H1 (cell line): ENCODE results near the gene KLK10. TPM values are rescaled to one million over a fixed set of nuclear protein-coding genes. Genes with fewer than 3 reads are reported as not detected.

Experiments used
- CTCF ChIA-PET: fragments of 300-600 bp; sonication (Branson Sonifier 250); formaldehyde crosslinking; loops from one replicate; lab custom pipeline; 2021; ENCODE audit not compliant: partially characterized antibody; lab: Charles Lee
- POLR2A ChIA-PET: fragments of 300-600 bp; sonication (Branson Sonifier 250); formaldehyde crosslinking; loops from one replicate; lab custom pipeline; 2021; ENCODE audit warnings: inconsistent platforms; ENCODE audit not compliant: partially characterized antibody; lab: Charles Lee
- DNase-seq, 2 experiments: peaks; one replicate each; pipeline versions ENCODE4 v3.0.0 to v3.0.0-alpha.2; 2010 to 2022; ENCODE audit warnings: low spot score in 2 of 2, low read depth in 1 of 2, mixed read lengths in 1 of 2
- FAIRE-seq: peaks from 2 replicates; lab custom pipeline; 2011; peaks lifted over from hg19 to GRCh38; lab: Jason Lieb, UNC
- H2AFZ ChIP-seq: 2 replicates; pipeline ENCODE4 v1.8.1; 2012; ENCODE audit warnings: low read length, inconsistent platforms
- H2AK5ac ChIP-seq: 2 replicates; pipeline ENCODE4 v1.6.1; 2013; ENCODE audit warnings: low read depth, low read length
- H2BK120ac ChIP-seq: replicated peaks from 2 replicates; pipeline ENCODE3; 2013; ENCODE audit warnings: low read depth, low read length, inconsistent platforms
- H2BK12ac ChIP-seq: 2 replicates; pipeline ENCODE4 v1.6.1; 2013; ENCODE audit warnings: low read depth, low read length
- H2BK15ac ChIP-seq: 2 replicates; pipeline ENCODE4 v1.6.1; 2013; ENCODE audit warnings: low read length
- H2BK20ac ChIP-seq: 2 replicates; pipeline ENCODE4 v1.6.1; 2013; ENCODE audit warnings: low read length
- H2BK5ac ChIP-seq: 2 replicates; pipeline ENCODE4 v1.6.1; 2013; ENCODE audit warnings: low read depth, low read length
- H3K14ac ChIP-seq: 2 replicates; pipeline ENCODE4 v1.6.1; 2013; ENCODE audit warnings: inconsistent platforms; ENCODE audit not compliant: insufficient read length
- H3K18ac ChIP-seq: 2 replicates; pipeline ENCODE4 v1.6.1; 2013; ENCODE audit warnings: low read length; ENCODE audit errors: extremely low read depth
- H3K23ac ChIP-seq: 2 replicates; pipeline ENCODE4 v1.6.1; 2013; ENCODE audit warnings: inconsistent platforms; ENCODE audit not compliant: insufficient read length
- H3K23me2 ChIP-seq: 2 replicates; pipeline ENCODE4 v1.6.1; 2013; ENCODE audit warnings: low read depth, low read length
- H3K27ac ChIP-seq: 2 replicates; pipeline ENCODE4 v1.6.1; 2011; ENCODE audit warnings: low read depth, low read length, inconsistent platforms
- H3K27me3 ChIP-seq, 4 experiments: replicated peaks in 1 of 4; 1 replicate in 1 of 4; 2 replicates in 3 of 4; pipeline versions ENCODE4 v1.6.1 to v1.8.1; 2011 to 2013; ENCODE audit warnings: low read length in 3 of 4, mild to moderate bottlenecking in 3 of 4, inconsistent platforms in 2 of 4, mixed read lengths in 2 of 4, moderate library complexity in 1 of 4; ENCODE audit not compliant: control insufficient read depth in 3 of 4, insufficient read depth in 3 of 4; ENCODE audit errors: extremely low read depth in 1 of 4
- H3K36me3 ChIP-seq, 4 experiments: 2 replicates each; pipeline versions ENCODE4 v1.6.1 to v1.8.1; 2011 to 2013; ENCODE audit warnings: mild to moderate bottlenecking in 4 of 4, low read length in 3 of 4, moderate library complexity in 2 of 4, control low read depth in 1 of 4, inconsistent platforms in 1 of 4; ENCODE audit not compliant: insufficient read depth in 4 of 4, control insufficient read depth in 2 of 4
- H3K4ac ChIP-seq: replicated peaks from 2 replicates; pipeline ENCODE3; 2013; ENCODE audit warnings: low read length, low read depth, mixed read lengths, inconsistent platforms; ENCODE audit not compliant: insufficient read length
- H3K4me1 ChIP-seq, 4 experiments: replicated peaks in 1 of 4; 1 replicate in 1 of 4; 2 replicates in 3 of 4; pipeline versions ENCODE4 v1.6.1 to v1.8.1; 2011 to 2013; ENCODE audit warnings: low read length in 3 of 4, inconsistent platforms in 2 of 4, mixed read lengths in 1 of 4; ENCODE audit not compliant: insufficient read depth in 4 of 4, control insufficient read depth in 3 of 4
- H3K4me2 ChIP-seq, 2 experiments: 2 replicates each; pipeline versions ENCODE4 v1.6.1 to v1.8.1; 2011 to 2013; ENCODE audit warnings: low read depth in 2 of 2, low read length in 2 of 2, control low read depth in 1 of 2, inconsistent platforms in 1 of 2, mild to moderate bottlenecking in 1 of 2; ENCODE audit not compliant: insufficient read depth in 1 of 2
- H3K4me3 ChIP-seq, 4 experiments: fragments of 200-600, 300-600 bp in 1 of 4; sonication (generic), shearing (Covaris generic), sonication (Bioruptor Twin) in 1 of 4; 2 replicates each; pipeline versions ENCODE4 v1.5.1 to v1.8.1; 2011 to 2016; ENCODE audit warnings: low read length in 4 of 4, low read depth in 3 of 4, control low read depth in 2 of 4, inconsistent platforms in 2 of 4, mild to moderate bottlenecking in 2 of 4, mixed read lengths in 1 of 4, moderate library complexity in 1 of 4; ENCODE audit not compliant: insufficient read depth in 2 of 4; ENCODE audit errors: extremely low read depth in 1 of 4
- H3K56ac ChIP-seq: replicated peaks from 2 replicates; pipeline ENCODE3; 2013; ENCODE audit warnings: low read depth, mild to moderate bottlenecking, mixed read lengths, low read length, inconsistent platforms; ENCODE audit not compliant: insufficient read length
- H3K79me1 ChIP-seq: 2 replicates; pipeline ENCODE4 v1.6.1; 2013; ENCODE audit warnings: low read depth, low read length, control low read depth
- H3K79me2 ChIP-seq, 2 experiments: 2 replicates each; pipeline versions ENCODE4 v1.6.1 to v1.8.1; 2012 to 2013; ENCODE audit warnings: low read length in 2 of 2, mild to moderate bottlenecking in 2 of 2, inconsistent platforms in 1 of 2; ENCODE audit not compliant: insufficient read depth in 2 of 2, control insufficient read depth in 1 of 2
- H3K9ac ChIP-seq, 4 experiments: replicated peaks in 1 of 4; 1 replicate in 1 of 4; 2 replicates in 3 of 4; pipeline versions ENCODE4 v1.6.1 to v1.8.1; 2011 to 2013; ENCODE audit warnings: low read depth in 3 of 4, low read length in 3 of 4, control low read depth in 2 of 4, mild to moderate bottlenecking in 2 of 4, moderate library complexity in 2 of 4, inconsistent platforms in 1 of 4; ENCODE audit errors: extremely low read depth in 1 of 4
- H3K9me3 ChIP-seq, 2 experiments: 2 replicates each; pipeline versions ENCODE4 v1.6.1 to v1.8.1; 2012 to 2013; ENCODE audit warnings: mild to moderate bottlenecking in 2 of 2, moderate library complexity in 2 of 2, control low read depth in 1 of 2, inconsistent platforms in 1 of 2, low read depth in 1 of 2, low read length in 1 of 2, mixed read lengths in 1 of 2; ENCODE audit not compliant: insufficient read depth in 2 of 2
- H4K20me1 ChIP-seq, 2 experiments: replicated peaks in 1 of 2; 2 replicates each; pipeline versions ENCODE3 to v1.8.1; 2011 to 2013; ENCODE audit warnings: inconsistent platforms in 2 of 2, low read length in 2 of 2, mild to moderate bottlenecking in 1 of 2; ENCODE audit not compliant: insufficient read depth in 2 of 2, control insufficient read depth in 1 of 2
- H4K5ac ChIP-seq: 2 replicates; pipeline ENCODE4 v1.6.1; 2013; ENCODE audit warnings: low read length, low read depth, mixed read lengths, inconsistent platforms; ENCODE audit not compliant: insufficient read length
- H4K8ac ChIP-seq: 2 replicates; pipeline ENCODE4 v1.8.0; 2013; ENCODE audit warnings: mild to moderate bottlenecking, moderate library complexity, low read length, inconsistent platforms; ENCODE audit not compliant: insufficient read depth; ENCODE audit errors: extremely low read depth
- H4K91ac ChIP-seq: replicated peaks from 2 replicates; pipeline ENCODE3; 2013; ENCODE audit warnings: low read length, mixed read lengths, inconsistent platforms; ENCODE audit not compliant: insufficient read length
- ATF3 ChIP-seq: IDR thresholded peaks from 2 replicates; pipeline ENCODE4 v1.6.1; 2011; ENCODE audit warnings: low read depth, mild to moderate bottlenecking, low read length; ENCODE audit not compliant: insufficient read depth
- BACH1 ChIP-seq: IDR thresholded peaks from 2 replicates; pipeline ENCODE4 v1.6.1; 2012; ENCODE audit warnings: low read length, improper control_type of control experiment
- EP300 ChIP-seq, 2 experiments: IDR thresholded peaks; 1 replicate in 1 of 2; 2 replicates in 1 of 2; pipeline ENCODE4 v1.6.1; 2011 to 2012; ENCODE audit warnings: low read depth in 2 of 2, low read length in 2 of 2, mild to moderate bottlenecking in 2 of 2, borderline replicate concordance in 1 of 2, inconsistent platforms in 1 of 2, moderate library complexity in 1 of 2
- FOSL1 ChIP-seq: IDR thresholded peaks from 2 replicates; pipeline ENCODE4 v1.6.1; 2011; ENCODE audit warnings: mild to moderate bottlenecking, low read depth, low read length, moderate library complexity; ENCODE audit not compliant: insufficient read depth
- GABPA ChIP-seq: IDR thresholded peaks from 2 replicates; pipeline ENCODE4 v1.6.1; 2011; ENCODE audit warnings: mild to moderate bottlenecking, low read length, moderate library complexity, borderline replicate concordance; ENCODE audit not compliant: insufficient read depth
- GTF2F1 ChIP-seq: IDR thresholded peaks from 2 replicates; pipeline ENCODE4 v1.6.1; 2012; ENCODE audit warnings: low read depth, low read length, improper control_type of control experiment, borderline replicate concordance
- KDM4A ChIP-seq: IDR thresholded peaks from one replicate; pipeline ENCODE4 v1.7.1; 2012; ENCODE audit warnings: low read depth, mild to moderate bottlenecking, moderate library complexity, low read length, inconsistent platforms; ENCODE audit not compliant: severe bottlenecking
- NRF1 ChIP-seq: IDR thresholded peaks from 2 replicates; pipeline ENCODE4 v1.6.1; 2011; ENCODE audit warnings: mild to moderate bottlenecking, low read depth, low read length, improper control_type of control experiment
- PHF8 ChIP-seq: fragments of 200-600 bp; sonication (generic); conservative IDR thresholded peaks from 2 replicates; pipeline ENCODE4 v1.7.1; 2012; ENCODE audit warnings: low read depth, mild to moderate bottlenecking, inconsistent platforms, low read length, moderate library complexity
- RNF2 ChIP-seq: fragments of 200-900, 300-1000 bp; sonication (generic); IDR thresholded peaks from 2 replicates; pipeline ENCODE4 v1.7.1; 2016; ENCODE audit warnings: borderline replicate concordance, low read depth, mild to moderate bottlenecking, antibody characterized with exemption, low read length; ENCODE audit not compliant: poor library complexity, severe bottlenecking; ENCODE audit errors: missing control alignments
- SIN3A ChIP-seq, 2 experiments: IDR thresholded peaks in 1 of 2; conservative IDR thresholded peaks in 1 of 2; 2 replicates each; pipeline ENCODE4 v1.6.1; 2011 to 2012; ENCODE audit warnings: low read length in 2 of 2, improper control_type of control experiment in 1 of 2, low read depth in 1 of 2, mild to moderate bottlenecking in 1 of 2
- TAF7 ChIP-seq: optimal IDR thresholded peaks from 2 replicates; pipeline ENCODE3; 2011; ENCODE audit warnings: low read depth, mild to moderate bottlenecking, inconsistent platforms, low read length, moderate library complexity, borderline replicate concordance
- WGBS, 2 experiments: shearing (Covaris generic) in 1 of 2; methylation state at CpG; one replicate each; pipeline versions ENCODE4 v1.1.6 to v1.1.7; 2013 to 2015; ENCODE audit warnings: low lambda C conversion rate in 2 of 2, mixed read lengths in 2 of 2, inconsistent platforms in 1 of 2, low coverage in 1 of 2, missing lambda C conversion rate in 1 of 2; ENCODE audit not compliant: insufficient replicate concordance in 2 of 2, insufficient coverage in 1 of 2, insufficient read length in 1 of 2; ENCODE audit errors: extremely low coverage in 1 of 2, missing lambda C conversion rate in 1 of 2; 5-methylcytosine and 5-hydroxymethylcytosine counted together
- polyA plus RNA-seq, 7 experiments: library from polyadenylated mRNA; depleted of rRNA in 3 of 7; stranded (reverse) in 5 of 7; unstranded in 2 of 7; fragments of >200 nt in 5 of 7; fragments of 200-250 nt in 2 of 7; gene quantifications; 1 replicate in 5 of 7; 2 replicates in 1 of 7; 4 replicates in 1 of 7; pipeline versions ENCODE4 v1.2.1 to v1.2.3, GENCODE V29; 2011 to 2013; ENCODE audit warnings: missing spikeins in 2 of 7, mixed read lengths in 2 of 7
- total RNA-seq: library from RNA; stranded (reverse); fragmentation: NEBNext Ultra II Directional; extraction: Animal tissue kit (Norgen Biotek cat#: 25700); gene quantifications from 2 replicates; pipeline ENCODE4 v1.2.1, GENCODE V29; 2021

The KLK10 gene
- total and polyA plus RNA-seq, 2 of the 8 experiments (the other 6 are each of a cell fraction or from before 2014, with no cell fraction given), result 4.8 to 9.7 TPM

GRCh38 chr19:50992666-50993035 is 26.9 kb downstream of the KLK10 start:
- POLR2A ChIA-PET, result no interaction called here
- no peak for TF ChIP-seq FOSL1
- TF ChIP-seq ATF3, result no peak
- TF ChIP-seq PHF8, result no peak
- no peak for TF ChIP-seq RNF2
- no peak for TF ChIP-seq NRF1
- no peak for TF ChIP-seq GABPA
- TF ChIP-seq GTF2F1, result no peak
- no peak for TF ChIP-seq TAF7
- no peak for TF ChIP-seq SIN3A (conservative IDR thresholded peaks at IDR 0.05 in 1 of 2, IDR thresholded peaks at IDR 0.05 in 1 of 2; ENCODE audit: low read depth in 1 of 2, low read length in 2 of 2)
- TF ChIP-seq EP300 (IDR thresholded peaks at IDR 0.05; ENCODE audit: borderline replicate concordance in 1 of 2, low read depth in 2 of 2, low read length in 2 of 2), result no peak
- no peak for TF ChIP-seq KDM4A
- no peak for TF ChIP-seq BACH1

More at GRCh38 chr19:50992666-50993035, 26.9 kb downstream of the KLK10 start:
- H3K79me1 ChIP-seq, result no peaks in the 10 kb centered on the region
- no peaks in the 10 kb centered on the region for H3K27me3 ChIP-seq
- no peaks in the 10 kb centered on the region for H3K9me3 ChIP-seq
- no peak overlapping the region for H3K23ac ChIP-seq
- no peak overlapping the region for H4K91ac ChIP-seq
- H4K20me1 ChIP-seq, result no peaks in the 10 kb centered on the region
- H2AK5ac ChIP-seq, result no peak overlapping the region
- no peak overlapping the region for H3K18ac ChIP-seq
- no peak overlapping the region for H3K4ac ChIP-seq
- DNase-seq (no peak), FAIRE-seq (no peak)
- no peak overlapping the region for H3K27ac ChIP-seq
- no peak overlapping the region for H2BK12ac ChIP-seq
- no peak overlapping the region for H2BK5ac ChIP-seq
- H2BK120ac ChIP-seq, result no peak overlapping the region
- no peaks in the 10 kb centered on the region for H3K36me3 ChIP-seq
- peaks cover 2% of the 10 kb centered on the region; the same call in 1 of the 2 replicates for H3K23me2 ChIP-seq
- no peak overlapping the region for H2AFZ ChIP-seq
- H2BK20ac ChIP-seq, result no peak overlapping the region
- H4K8ac ChIP-seq, result no peak overlapping the region
- no peak overlapping the region for H3K14ac ChIP-seq
- no peak overlapping the region for H3K4me2 ChIP-seq
- H3K56ac ChIP-seq, result no peak overlapping the region
- WGBS, 2 experiments, result 81% methylated on average over 1 of the region's 2 CpGs; no CpG with 5 or more reads in 1 of the 2 experiments
- no peak overlapping the region for H2BK15ac ChIP-seq
- H4K5ac ChIP-seq, result no peak overlapping the region
- H3K4me1 ChIP-seq, result peaks cover 0 to 2% (median 0%) of the 10 kb centered on the region in 4 experiments; a peak in 1 of 7 replicates
- H3K79me2 ChIP-seq, result no peaks in the 10 kb centered on the region
- CTCF ChIA-PET, result interaction anchor here (0.6 to 1.4 kb wide), 7 partner anchors 10 to 1220 kb away, joined by 3 to 4 read pairs (median 3); no protein-coding TSS in a partner anchor
- no peak overlapping the region for H3K9ac ChIP-seq
- no peak overlapping the region for H3K4me3 ChIP-seq
